ENCODE results near the gene CGB5. TPM values are rescaled to one million over a fixed set of nuclear protein-coding genes. Genes with fewer than 3 reads are reported as not detected.

The CGB5 gene
- total RNA-seq, 4 donors from 2014 or later = not detected

GRCh38 chr19:49014123-49014869 is 29.4 kb upstream of the CGB5 start:
- Histone ChIP-seq H3K36me3 (peaks cover 0 to 71% of the 10 kb centered on the region in 2 donors), H3K4me3 (no peak overlapping the region), H3K9me3 (no peaks in the 10 kb centered on the region), H3K4me1 (peaks cover 0 to 21% (median 7%) of the 10 kb centered on the region in 3 donors), H3K27ac (no peak overlapping the region), H3K27me3 (peaks cover 26% of the 10 kb centered on the region)
- no peak for TF ChIP-seq EP300 (IDR thresholded peaks at IDR 0.05)
- no peak for TF ChIP-seq POLR2AphosphoS5 (IDR thresholded peaks at IDR 0.05)
- no peak for TF ChIP-seq POLR2A (IDR thresholded peaks at IDR 0.05)
- no peak for TF ChIP-seq CTCF (IDR thresholded peaks at IDR 0.05)
- no peak for ATAC-seq
- 85 to 89% methylated on average over 11 to 16 of the region's 32 CpGs for WGBS, 2 donors (ENCODE audit: low coverage in 1 of 2)

GRCh38 chr19:49014870-49015255 is 28.8 kb upstream of the CGB5 start:
- TF ChIP-seq POLR2A (IDR thresholded peaks at IDR 0.05) = no peak
- no peak for TF ChIP-seq POLR2AphosphoS5 (IDR thresholded peaks at IDR 0.05)
- no peak for TF ChIP-seq EP300 (IDR thresholded peaks at IDR 0.05)
- Histone ChIP-seq H3K4me1 (peaks cover 0 to 27% (median 7%) of the 10 kb centered on the region in 3 donors), H3K27me3 (peaks cover 32% of the 10 kb centered on the region), H3K4me3 (no peak overlapping the region), H3K27ac (no peak overlapping the region), H3K9me3 (no peaks in the 10 kb centered on the region), H3K36me3 (peaks cover 0 to 65% of the 10 kb centered on the region in 2 donors)
- no peak for ATAC-seq
- WGBS, 2 donors (ENCODE audit: low coverage in 1 of 2) = 82 to 96% methylated on average over 4 to 5 of the region's 18 CpGs

GRCh38 chr19:49016067-49016839 is 27.4 kb upstream of the CGB5 start:
- no peak for ATAC-seq
- 100% methylated on average over 1 of the region's 29 CpGs; no CpG with 5 or more reads in 1 of the 2 donors for WGBS, 2 donors (ENCODE audit: low coverage in 1 of 2)
- Histone ChIP-seq H3K4me3 (no peak overlapping the region), H3K9me3 (no peaks in the 10 kb centered on the region), H3K27ac (no peak overlapping the region), H3K27me3 (peaks cover 46% of the 10 kb centered on the region), H3K4me1 (peaks cover 0 to 27% (median 7%) of the 10 kb centered on the region in 3 donors), H3K36me3 (peaks cover 0 to 51% of the 10 kb centered on the region in 2 donors)
- TF ChIP-seq POLR2A (IDR thresholded peaks at IDR 0.05) = no peak
- TF ChIP-seq CTCF (IDR thresholded peaks at IDR 0.05) = no peak
- no peak for TF ChIP-seq EP300 (IDR thresholded peaks at IDR 0.05)
- TF ChIP-seq POLR2AphosphoS5 (IDR thresholded peaks at IDR 0.05) = no peak

- 39% methylated on average over 3 of the region's 17 CpGs; no CpG with 5 or more reads in 1 of the 2 donors for WGBS, 2 donors (ENCODE audit: low coverage in 1 of 2)
- TF ChIP-seq POLR2A (IDR thresholded peaks at IDR 0.05) (no peak), CTCF (IDR thresholded peaks at IDR 0.05) (no peak), POLR2AphosphoS5 (IDR thresholded peaks at IDR 0.05) (no peak), EP300 (IDR thresholded peaks at IDR 0.05) (no peak)
- Histone ChIP-seq H3K27me3 (peaks cover 49% of the 10 kb centered on the region), H3K9me3 (no peaks in the 10 kb centered on the region), H3K4me1 (peaks cover 0 to 27% (median 7%) of the 10 kb centered on the region in 3 donors), H3K36me3 (peaks cover 0 to 42% of the 10 kb centered on the region in 2 donors), H3K4me3 (peak within 1 kb of the TSS; percentile 25 to 53), H3K27ac (peak within 1 kb of the TSS in 1 of 4 donors; percentile 27)
- no peak for ATAC-seq
These were observed 26.5 kb upstream of the CGB5 start, which contains the start of gene LHB for GRCh38 chr19:49017041-49017665. Gene LHB, minus strand, starts transcription at chr19:49017091. Its CDS starts 10 bp downstream, at chr19:49017081.

Measured in gastroesophageal sphincter (tissue), 4 donors.